ENCODE results near the gene CTPS1.

Gene CTPS1

DNA sequence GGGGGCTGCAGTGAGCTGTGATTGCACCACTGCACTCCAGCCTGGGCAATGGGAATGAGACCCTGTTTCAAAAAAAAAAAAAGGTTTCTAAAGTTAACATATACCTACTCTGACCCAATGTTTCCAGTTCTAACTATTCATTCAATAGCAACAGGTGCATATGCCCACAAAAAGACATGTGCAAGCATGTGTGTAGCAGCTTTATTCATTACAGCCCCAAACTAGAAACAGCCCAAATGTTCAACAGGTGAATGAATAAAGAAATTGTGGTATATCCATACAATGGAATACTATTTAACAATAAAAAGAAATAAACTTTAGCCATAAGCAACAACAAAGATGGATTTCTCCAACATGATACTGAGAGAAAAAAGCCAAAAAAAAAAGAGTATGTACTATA, 21.3 kb upstream of the CTPS1 start:
- DNase-seq = no peak

DNA sequence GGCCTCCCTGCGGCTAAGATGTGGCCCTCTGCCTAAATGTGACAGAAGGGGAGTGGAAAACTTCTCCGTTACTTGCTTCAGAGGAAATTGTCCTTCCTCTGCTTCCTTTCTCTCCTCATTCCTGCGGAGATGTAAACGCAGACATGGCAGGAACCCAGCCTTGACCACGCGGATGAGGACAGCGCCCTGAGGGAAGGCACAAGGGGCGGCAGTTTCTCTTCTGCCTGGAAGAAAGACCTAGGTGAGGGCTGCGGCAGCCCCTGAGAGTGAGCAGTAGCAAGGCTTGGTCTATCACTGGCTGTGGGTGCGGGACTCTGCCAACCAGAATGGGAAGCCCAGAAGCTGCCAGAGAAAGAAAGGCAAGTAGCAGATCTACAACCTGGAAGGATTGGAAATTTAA, 14.0 kb upstream of the CTPS1 start:
- DNase-seq = no peak

DNA sequence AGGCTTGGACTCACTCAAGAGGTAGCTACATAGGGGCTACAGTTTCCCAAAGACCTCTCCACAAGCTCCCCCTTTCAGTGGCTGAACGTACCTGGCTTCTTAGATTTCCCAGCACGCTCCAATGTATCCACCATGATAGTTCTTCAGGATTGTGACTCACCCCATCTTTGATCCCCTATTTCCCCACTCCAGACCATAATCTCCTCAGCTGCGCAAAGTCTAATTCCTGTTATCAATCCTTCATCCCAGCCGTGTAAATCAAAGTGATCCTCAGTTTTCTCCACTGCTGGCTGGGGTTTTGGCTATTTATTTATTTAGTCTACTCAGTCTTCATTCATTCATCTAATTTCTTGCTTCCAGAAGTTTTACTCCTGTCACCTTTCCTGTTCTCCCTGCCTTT, 13.1 kb upstream of the CTPS1 start:
- DNase-seq = no peak

DNA sequence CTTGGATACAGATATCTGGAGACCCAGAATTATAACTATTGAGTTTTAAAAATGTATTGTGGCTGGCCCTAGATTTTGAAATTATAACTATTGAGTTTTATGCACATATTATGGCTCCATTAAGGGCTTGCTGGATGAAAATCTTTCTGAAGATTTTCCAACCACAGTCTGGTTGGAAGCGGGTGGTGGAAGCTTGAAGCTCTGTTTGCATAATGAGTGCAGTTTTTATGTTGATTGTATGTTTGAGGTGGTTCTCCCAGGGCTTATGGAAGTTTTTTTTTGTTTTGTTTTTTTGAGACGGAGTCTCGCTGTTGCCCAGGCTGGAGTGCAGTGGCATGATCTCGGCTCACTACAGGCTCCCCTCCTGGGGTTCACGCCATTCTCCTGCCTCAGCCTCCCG, 10.1 kb upstream of the CTPS1 start:
- DNase-seq = no peak

DNA sequence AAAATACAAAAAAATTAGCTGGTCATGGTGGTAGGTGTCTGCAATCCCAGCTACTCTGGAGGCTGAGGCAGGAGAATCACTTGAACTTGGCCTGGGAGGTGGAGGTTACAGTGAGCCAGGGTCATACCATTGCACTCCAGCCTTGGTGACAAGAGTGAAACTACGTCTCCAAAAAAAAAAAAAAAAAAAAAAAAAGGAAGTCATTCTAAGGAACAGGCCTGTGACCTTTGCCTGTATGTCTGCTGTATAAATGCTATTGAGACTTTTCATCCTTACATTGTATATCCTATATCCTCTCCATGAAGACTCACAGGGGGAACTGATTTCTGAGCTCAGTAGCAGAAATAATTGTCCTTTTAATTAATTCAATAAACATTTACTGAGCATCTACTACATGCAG, 7.5 kb upstream of the CTPS1 start:
- no peak for DNase-seq

DNA sequence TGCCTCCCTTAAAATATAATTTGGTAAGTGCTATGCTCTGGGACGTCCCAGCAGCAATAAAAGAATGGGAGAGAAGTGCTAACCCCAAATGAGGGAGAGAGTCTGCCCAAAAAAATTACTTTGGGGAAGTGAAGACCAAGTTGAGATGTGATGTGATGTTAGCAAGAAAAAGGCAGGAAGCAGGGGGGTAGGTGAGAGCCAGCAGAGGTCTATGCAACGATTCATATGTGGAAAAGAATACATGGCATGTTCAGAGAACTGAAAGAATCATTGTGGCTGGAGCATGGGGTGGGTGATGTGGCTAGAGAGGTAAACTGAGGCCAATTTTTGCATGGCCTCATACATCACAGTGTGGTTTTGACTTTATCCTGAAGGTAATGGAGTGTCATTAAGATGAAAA, 5.6 kb upstream of the CTPS1 start:
- DNase-seq = no peak

DNA sequence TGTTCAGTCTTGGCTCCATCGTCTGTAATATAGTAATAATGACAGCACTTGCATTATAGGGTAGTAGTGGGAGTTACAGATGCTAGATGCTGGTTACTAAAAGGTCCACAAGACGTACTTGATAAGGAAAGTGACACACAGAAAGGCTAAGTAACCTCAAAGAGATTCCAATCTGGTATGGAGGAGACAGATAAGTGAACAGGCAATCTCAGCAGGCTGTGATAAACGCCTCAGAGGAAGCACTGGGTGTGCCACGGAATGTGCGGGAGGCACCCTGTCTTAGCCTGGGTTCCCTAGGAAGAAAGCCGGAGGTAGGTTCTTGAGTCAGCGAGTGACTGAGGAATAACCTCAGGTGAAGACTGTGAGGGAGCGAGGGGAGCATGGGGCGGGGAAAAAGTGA, 4.6 kb upstream of the CTPS1 start:
- no peak for DNase-seq

DNA sequence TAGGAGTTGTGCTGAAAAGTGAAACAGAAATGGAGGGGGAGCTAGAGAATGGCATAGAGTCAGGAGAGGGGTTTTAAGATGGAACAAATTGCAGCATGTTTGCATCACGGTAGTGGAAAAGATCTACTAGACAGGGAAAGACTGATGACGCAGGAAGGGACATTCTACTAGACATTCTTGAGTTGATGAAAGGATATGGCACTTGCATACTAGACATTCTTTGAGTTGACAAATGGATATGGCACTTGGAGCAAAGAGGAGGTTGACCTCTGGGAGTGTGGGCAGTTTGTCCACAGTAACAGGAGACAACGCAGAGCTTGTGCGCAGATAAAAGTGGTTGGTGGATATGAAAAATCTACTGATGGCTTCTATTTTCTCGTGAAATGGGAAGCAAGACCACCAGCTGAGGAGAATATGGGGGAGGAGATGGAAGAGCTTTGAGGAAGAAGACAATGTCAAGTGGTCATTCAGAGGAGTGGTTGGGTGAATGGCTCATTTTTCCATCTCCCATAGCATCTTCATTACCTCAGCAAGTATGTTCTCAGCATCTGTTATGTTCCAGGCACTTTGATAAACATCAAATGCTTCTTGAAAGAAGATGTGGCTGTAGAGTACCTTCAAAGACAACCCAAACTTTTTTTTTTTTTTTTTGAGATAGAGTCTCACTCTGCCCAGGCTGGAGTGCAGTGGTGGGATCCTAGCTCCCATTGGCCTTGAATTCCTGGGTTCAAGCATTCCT, 2.4 kb upstream of the CTPS1 start:
- no peak for DNase-seq

DNA sequence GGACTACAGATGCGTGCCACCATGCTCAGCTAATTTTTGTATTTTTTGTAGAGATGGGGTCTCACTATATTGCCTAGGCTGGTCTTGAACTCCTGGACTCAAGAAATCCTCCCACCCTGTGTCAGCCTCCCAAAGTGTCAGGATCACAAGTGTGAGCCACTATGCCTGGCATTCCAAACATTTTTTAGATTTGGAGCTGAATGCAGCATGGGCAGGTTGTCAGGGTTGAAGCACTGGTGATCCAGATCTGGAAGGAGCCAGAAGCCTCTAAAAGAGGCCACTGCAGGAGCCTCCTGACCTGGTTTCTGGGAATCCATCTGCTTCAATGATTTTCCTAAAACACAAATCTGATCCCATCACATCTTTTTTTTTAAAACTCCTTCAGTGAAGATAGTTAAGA, 1.8 kb upstream of the CTPS1 start:
- no peak for DNase-seq

DNA sequence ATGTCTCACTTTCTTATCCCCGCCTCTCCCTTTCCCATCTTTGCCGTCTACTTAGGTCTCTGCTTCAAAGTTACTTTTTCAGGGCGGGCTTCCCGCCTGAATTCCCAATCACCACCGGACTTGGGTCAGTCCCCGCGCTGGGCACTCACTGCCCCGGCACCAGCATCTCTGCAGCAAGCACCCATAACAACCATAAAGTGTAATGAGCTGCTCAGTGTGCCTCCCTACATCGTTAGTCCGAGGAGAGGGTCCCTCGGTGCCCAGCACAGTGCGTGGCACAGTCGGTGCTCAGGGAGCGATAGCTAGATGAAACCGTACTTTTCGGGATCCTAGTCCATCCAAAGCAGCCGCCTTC, 633 bp upstream of the CTPS1 start:
- DNase-seq = no peak

DNA sequence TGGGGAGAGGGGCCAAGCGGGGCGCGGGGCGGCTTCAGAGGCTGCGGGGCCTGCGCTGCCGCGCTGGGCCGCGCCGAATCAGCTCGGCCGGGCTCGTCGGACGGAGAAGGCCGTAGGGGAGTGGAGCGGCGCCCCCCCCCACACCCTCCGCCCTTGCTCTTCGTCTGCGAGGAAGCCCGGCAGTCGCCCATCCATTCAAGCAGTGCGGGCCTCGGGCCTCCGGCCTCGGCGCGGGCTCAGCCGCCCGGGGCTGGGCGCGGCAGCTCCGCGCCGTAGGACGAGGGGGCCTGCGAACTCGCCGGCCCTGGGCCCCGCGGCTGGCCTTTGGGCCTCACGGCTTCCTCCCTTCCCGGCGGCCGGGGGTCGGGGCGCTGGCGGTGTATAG, 564 bp downstream of the CTPS1 start:
- no peak for DNase-seq

DNA sequence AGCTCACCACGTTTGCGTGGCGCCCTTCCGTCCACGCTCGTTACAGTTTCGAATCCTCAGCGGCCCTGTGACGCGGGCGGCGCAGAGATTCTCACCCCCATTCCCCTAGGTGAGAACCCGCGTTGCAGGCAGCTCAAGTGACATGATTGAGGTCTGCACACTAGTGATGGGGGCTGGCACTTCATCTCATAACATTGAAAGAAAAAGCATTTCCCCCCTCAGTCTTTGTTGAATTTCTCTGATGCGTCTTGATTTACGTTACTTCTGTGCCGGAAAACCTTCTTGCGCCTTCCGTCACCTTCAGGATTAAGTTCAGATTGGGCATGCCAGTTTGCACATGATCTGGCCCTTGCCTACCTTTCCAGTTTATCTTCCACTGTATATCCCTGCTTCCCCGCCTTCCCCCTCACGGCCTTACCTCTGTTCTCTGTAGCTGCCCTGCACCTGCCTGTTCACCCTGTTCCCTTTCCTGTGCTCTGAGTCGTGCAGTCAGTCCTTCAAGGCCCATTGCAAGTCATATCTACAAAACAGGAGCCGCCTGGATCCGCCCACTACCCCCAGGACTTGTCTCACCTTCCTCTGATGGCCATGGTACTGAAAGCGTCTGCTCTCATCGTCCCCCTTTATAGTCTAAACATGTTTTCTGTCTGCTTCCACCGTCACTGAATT, 1.1 kb downstream of the CTPS1 start:
- DNase-seq = no peak

DNA sequence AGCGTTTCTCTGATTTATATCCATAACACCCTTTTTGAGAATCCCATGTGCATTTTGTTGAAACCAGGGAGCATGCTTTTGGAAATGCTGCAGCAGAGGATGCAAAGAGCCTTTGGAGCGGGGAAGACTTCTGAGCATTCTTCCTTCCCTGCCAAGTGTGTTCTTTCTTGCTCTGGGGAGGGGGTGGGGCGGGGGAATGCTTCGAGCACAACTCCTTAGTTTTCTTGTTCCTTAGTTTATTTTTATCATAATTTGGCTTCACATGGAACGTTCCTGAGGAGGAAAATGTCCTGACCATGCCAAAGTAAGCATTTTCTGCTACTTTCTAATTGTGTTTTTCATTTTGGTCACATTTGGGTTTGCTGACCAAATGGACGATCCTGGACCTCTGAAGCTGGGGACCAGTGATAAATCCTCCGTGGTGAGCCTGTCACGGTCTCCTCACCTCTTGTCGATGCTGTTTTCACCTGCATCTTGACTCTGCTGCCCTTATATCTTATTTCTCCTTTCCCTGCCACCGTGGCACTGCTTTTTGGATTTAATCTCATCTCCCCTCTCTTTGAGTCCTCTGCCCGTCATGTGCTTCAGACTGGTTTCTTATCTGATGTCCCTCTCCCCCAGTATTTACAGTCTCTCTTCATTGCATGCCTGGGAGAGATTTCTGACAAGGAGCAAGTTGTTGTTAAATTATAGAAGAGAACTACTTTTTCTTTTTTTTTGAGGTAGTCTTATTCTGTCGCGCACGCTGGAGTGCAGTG, 2.4 kb downstream of the CTPS1 start:
- DNase-seq = no peak

DNA sequence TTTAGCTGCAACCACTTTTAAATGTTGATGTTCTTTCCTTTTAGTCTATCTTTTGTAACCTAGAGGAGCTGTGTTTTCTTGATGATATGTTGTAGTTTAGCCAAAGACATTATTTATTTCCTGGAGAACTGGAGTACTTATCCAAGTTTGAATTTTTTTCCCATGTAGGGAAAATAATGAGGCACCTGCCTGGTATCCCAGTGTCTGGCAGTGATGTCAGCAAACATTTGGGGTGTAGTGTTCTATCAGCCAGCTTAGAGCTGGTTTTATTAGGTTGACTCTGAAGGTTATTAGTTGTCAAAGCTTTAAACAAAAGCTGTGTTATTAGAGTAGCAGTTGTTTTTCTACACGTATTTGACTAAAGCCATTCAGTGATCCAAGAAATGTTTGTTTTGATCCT, 3.2 kb downstream of the CTPS1 start:
- DNase-seq = no peak

DNA sequence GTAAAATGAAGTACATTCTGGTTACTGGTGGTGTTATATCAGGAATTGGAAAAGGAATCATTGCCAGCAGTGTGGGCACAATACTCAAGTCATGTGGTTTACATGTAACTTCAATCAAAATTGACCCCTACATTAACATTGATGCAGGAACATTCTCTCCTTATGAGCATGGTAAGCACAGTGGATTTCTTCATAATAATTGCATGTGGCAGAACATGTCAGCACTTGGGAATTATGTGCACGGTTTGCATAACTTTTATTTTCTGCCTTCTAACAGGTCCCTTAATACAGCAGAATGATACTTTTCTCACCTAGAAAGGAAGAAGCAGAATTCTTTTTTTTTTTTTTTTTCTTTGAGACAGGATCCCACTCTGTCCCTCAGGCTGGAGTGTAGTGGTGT, 3.8 kb downstream of the CTPS1 start:
- DNase-seq = no peak

DNA sequence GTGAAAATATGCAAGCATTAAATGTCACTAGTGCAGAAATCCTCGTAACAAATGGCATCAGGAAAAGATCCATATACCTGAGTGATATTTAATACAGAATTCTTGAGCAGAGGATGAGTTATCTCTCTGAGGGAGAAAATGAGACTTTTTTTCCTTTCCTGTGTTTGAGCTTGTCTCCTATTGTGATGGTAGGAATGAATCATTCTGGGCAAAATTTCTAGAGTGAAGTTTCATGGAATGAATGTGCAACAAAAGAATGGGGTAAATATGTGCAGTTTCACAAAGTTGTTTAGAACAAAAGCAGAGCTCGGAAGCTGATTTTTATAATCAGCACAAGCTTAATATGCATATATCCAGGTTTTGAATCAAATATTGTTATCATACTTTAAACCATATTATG, 4.6 kb downstream of the CTPS1 start:
- no peak for DNase-seq

DNA sequence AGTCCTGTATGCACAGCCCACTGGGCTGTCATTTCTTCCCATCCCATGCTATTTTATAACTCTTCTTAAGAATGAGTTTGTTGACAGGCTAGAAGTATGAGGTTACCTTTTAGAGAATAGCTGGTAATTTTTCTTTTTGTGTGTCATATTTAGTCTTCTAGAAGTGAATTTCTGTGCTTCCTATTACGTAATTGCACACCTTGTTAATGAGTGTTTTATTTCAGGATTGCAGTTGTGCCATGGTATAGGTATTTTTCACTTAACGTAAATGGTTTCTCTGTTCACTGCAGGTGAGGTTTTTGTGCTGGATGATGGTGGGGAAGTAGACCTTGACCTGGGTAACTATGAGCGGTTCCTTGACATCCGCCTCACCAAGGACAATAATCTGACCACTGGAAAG, 5.0 kb downstream of the CTPS1 start:
- no peak for DNase-seq

DNA sequence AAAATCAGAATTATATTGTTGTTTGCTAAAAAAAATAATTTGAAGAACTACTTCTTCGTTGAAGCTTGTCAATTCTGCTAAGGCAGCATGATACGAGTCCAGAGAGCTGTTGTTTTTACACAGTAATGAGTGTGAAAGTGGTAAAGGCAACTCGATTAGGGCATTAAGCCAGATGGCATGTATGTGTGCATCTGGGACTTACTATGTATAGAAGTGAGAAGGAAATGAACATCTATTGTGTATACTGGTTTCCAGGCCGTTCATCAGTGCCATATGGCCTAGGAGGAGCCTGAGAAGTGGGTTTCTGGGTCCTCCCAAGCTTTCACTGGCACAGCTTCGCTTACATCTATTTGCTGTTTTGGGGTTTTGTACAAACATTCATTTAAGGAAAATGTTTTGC, 5.7 kb downstream of the CTPS1 start:
- no peak for DNase-seq

DNA sequence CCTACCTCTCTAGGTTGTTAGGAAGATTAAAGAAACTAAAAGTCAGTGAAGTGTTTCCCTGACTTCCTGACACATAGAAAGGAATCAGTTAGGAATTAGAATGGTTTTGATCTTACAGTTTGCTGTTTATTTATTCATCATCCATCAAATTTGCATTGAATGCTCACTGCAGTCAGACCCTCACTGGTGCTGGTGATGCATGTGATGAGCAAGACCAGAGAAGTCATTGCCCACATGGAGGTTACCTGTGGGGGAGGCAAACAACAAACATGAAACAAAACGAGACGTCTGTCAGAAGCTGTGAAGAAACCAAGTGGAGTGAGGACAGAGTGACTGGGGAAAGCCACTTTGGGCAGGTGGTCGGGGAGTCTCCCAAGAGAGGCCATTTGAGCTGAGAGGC, 6.4 kb downstream of the CTPS1 start:
- DNase-seq = no peak

DNA sequence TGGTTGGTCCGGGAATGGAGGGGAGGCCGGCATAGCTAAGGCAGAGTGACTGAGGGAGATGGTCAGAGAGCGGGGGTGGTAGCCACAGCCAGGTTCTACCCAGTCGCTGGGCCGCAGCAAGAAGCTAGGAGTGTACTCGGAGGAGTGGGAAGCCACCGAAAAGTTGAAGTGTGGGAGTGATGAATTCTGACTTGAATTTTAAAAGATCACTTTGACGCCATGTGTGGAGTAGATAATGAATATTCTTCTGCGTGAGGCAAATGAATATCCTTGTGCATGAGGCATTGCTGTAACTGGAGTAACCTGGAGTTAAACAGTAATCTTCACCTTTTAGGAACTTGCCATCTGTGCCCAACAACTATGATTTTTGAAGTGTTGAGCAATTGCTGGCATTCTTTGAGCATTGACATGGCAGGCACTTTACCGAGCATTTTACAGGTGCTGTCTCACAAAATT, 6.9 kb downstream of the CTPS1 start:
- DNase-seq = no peak

DNA sequence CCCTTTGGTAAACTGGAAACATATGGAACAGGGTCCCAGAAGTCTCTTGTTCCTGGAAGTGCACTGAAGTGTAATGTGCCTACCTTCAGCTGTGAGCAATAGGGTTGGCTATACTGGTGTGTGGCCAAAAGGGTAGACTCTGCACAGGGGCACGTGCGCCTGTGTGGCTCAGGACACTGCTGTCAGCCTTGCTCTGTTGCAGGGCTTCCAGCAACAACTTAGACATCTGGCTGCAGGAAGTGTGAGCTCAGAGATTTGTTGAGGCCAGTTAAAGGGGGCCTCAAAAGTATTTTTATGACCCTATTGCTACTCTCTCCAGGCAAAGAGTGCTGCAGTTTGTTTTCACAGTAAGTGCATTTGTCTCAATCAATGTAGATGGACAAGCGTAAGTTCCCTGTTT, 7.5 kb downstream of the CTPS1 start:
- no peak for DNase-seq

DNA sequence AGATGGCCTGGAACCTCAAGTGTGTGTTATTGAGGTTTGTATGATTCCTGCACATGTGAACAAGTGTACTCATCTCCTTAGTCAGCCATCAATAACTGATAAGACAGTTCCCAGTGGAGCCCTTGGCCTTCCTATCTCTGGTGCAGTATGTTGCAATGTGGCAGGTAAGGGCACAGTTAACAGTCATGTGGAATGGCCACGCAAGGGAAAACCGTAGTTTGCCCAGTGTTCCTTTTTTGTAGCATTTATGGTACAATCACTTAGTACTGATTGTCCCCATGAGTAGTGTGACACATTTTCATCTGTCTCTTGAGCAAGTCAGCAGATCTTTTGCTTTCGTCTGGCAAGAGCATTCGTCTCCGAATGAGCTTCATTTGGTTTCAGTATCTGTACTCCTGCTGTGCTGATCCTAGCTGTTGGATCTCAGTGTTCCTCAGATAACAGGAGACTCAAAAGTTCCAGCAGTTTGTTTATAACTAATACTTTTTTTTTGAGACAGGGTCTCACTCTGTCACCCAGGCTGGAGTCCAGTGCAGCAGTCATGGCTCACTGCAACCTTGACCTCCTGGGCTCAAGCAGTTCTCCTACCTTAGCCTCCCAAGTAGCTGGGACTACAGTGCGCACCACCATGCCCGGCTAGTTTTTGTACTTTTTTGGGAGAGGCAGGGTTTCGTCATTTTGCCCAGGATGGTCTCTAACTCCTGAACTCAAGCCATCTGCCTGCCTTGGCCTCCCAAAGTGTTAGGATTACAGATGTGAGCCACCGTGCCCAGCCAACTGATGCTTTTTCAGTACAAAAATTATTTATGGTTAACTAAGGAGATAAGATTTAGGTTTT, 8.2 kb downstream of the CTPS1 start:
- no peak for DNase-seq

DNA sequence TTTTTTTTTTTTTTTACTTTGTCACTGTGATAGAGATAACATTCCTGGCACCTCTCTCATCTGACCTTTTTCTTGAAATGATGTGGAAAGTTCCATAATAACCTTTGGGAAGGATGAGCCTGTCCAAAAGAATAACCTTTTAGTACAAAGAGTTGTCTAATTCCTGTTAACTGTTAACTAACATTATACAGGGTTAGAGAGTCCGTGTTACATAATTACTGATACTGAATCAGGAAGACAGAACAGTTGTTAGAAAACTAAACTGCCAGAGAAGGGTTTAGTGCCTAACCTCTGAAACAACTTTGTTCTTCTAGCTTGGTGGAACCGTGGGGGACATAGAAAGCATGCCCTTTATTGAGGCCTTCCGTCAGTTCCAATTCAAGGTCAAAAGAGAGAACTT, 8.8 kb downstream of the CTPS1 start:
- DNase-seq = no peak

Data from right kidney (tissue), 1 donor.